ENCODE results near the gene SND1.
"Not testable (repeated sequence)": the region's sequence is repeated elsewhere in the genome, so short reads cannot be mapped to it uniquely, and the experiment has no call there.

Gene SND1

DNA sequence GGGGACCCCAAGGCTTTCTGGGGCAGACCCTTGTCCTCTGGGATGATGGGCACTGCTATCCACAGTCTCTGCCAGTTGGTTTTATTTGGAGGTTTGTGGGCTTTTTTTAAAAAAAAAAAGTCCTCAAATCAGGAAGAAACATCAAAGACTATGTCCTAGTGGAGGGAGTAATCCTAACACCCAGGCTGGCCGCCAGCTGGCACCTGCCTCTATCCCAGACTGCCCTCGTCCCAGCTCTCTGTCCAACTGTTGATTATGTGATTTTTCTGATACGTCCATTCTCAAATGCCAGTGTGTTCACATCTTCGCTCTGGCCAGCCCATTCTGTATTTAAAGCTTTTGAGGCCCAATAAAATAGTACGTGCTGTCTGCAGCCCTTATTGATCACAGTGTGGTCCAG lies 440.2 kb downstream of the SND1 start:
- no peak for DNase-seq

DNA sequence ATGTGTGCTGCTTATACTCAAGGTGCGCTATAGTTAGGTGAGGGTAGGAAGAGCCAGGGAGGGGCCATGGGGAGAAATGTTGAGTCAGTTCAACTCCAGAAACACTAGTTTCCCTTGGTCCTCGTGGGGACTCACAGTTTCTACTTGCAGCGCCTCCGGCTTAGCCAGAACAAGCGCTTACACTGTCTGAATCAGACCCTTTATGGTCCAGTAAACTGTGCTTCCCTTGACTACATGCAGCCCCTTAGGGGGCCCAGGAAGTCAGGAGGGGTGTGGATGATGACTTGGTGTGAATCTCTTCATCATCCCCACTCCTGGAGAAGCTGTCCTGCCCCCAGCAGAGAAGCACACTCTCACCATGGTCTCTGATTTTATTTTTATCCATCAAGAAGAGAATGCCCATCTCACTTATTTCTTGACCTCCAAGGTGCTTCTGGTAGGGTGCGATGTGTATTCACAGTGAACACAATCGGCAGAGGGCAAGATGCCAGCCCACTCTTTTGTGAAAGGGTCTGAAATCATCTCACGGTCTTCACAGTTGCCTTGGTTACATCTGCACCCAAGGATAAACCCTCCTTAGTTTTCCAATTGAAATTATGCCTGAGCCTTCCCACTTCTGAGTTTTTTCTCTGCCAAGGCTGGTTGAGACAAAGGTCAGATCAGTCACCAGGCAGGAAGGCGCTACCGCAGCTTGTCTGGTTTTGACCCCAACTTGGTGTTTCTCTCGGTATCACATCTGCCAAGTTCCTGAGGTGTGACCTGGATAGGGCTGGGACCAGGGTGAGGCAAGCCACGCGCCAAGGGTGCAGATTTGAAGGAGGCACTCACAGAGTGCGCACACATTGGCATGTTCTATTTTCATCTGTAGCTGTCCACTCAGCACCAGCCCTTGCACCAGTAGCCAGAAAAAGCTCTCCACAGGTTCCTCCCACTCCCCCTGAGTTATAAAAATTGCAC lies 441.9 kb downstream of the SND1 start:
- DNase-seq = no peak

DNA sequence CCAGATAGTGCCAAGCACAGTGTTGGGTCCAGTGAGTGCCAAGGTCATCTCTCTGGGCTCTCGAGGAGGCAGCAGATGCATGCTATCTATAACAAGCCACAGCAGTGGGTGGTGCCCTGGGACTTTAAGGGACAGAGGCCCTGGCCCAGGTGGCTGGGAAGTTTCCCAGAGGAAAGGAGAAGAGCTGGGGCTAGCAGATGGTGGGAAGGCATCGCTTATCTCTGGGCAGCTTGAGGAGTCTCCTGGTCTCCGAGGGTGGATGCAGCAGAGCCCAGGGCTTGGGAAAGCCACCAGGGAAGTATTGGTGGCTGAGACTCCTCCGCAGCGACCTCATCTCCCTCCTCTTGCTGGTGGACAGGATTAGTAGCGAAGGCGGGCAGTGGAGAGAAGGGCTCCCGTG lies 442.7 kb downstream of the SND1 start:
- no peak for DNase-seq

DNA sequence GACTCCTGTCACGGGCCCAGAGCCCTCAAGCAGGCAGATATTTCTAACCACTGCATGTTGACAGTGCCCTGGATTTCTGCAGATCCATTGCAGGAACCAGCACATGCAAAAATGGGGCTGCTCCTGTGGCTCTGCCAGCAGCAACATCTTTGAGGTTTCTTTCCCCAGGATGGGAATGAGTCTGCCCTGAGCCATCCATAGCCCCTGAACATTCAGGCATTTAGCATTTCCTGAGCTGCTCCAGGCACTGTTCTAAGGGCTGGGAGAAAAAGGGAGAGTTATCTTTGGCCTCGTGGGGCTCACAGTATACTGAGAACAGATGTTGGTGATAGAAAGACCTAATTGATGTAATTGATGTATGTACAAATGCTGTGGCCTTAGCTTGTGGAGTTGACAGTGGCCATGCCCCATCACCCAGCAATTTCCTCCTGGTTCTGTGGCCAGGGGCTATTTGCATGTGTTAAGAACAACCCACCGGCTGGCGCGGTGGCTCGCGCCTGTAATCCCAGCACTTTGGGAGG lies 445.3 kb downstream of the SND1 start:
- DNase-seq = no peak

DNA sequence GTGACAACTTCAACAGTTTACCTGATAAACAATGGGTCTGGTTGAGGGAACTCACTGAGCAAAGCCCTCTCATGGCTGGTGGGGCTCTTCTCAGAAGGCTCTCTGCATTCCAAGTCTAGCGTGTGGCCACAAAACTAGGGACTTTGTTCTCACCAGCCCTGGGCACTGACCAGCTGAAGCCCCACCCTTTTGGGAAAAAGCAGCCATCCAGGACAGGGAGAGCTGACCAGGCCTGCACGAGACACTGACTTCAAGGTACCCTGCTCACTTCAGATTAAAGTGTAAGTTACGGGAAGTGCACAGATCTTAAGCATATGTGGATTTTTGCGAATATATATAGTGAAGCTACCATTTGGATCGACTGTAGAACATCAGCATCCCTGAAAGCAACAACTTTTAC lies 446.6 kb downstream of the SND1 start:
- no peak for DNase-seq

DNA sequence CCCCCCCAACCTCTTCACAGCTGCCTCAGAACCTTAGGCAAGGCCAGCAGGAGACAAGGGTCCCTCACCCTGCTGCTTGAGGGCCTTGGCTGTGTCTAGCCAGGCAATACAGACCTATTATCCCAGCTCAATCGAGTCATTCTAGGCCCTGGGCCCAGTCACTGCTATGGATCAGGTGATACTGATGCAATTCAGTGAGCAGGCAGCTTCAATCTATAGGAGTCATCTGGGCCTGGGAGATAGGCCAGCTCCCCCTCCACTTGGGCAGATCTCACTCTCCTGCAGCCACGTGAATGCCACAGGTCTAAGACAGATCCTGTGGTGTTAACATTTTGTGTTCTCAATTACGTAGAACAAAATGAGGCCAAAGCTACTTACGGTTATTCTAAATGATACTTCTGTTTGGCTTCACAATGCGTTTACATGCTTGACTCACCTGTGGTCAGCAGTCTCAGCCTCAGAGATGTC lies 447.2 kb downstream of the SND1 start:
- DNase-seq = no peak

DNA sequence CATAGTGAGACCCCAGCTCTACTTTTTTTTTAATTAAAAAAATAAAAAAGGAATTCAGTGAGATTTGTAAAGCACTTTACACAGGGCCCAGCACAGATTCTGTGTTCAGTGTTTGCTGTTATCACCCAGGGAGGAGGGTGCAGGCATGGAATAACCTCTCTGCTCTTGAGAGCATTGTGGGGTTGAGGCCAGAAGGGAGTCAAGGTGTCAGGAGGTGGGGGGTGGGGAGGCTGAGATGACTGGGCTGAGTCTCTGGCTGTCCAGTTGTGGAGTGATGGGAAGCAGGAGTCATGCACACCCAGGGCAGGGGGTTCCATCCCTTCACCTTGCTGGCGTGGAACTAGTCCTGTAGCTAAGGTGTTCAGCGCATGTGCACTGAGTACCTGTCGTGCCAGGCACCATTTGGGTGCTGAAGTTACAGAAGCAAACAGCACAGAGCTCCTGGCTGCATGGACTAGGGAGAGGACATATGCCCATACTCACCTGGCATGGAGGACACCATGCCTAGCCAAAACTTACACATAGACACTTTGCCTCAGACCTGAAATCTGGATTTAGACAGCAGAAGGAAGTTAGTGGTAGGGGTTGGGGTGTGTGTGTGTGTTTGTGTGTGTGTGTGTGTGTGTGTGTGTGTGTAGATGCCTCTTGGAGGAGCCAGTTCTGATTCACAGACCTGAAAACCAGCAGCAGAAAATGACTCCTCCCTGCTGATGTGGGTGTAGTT lies 448.4 kb downstream of the SND1 start:
- no peak for DNase-seq

DNA sequence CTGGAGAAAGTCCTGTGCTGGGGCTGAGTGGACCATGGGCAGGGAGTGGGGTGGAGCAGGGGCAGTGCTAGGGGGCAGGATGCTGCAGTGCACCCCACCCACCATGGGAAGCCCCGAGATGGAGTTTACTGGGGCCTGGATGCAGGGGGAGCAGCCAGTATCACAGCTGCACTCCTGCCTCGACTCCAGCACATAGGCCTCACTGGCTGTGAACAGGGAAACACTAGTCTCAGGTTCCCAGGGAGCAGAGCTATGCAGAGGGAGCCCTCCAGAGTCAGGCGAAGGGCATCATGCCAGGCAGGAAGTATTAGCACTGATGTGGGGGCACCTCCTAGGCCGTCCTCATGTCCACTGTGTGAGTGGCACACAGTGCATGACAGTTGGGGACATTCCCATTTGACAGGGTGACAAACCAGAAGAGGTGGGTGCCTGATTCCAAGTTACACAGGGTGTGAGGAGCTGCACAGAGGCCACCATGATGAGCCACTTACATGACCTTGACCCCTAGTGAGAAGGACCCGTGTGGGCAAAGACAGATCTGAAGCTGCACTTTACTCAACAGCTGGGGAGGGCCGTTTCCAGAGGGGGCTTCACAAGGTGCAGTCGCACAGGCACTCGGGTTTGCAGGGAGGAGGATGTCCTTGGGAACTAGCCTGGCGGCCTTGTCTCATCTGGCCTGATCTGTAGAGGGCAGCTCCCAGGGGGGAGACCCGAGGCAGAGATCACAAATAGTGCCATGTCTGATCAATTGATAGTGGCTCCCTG lies 449.1 kb downstream of the SND1 start:
- no peak for DNase-seq

DNA sequence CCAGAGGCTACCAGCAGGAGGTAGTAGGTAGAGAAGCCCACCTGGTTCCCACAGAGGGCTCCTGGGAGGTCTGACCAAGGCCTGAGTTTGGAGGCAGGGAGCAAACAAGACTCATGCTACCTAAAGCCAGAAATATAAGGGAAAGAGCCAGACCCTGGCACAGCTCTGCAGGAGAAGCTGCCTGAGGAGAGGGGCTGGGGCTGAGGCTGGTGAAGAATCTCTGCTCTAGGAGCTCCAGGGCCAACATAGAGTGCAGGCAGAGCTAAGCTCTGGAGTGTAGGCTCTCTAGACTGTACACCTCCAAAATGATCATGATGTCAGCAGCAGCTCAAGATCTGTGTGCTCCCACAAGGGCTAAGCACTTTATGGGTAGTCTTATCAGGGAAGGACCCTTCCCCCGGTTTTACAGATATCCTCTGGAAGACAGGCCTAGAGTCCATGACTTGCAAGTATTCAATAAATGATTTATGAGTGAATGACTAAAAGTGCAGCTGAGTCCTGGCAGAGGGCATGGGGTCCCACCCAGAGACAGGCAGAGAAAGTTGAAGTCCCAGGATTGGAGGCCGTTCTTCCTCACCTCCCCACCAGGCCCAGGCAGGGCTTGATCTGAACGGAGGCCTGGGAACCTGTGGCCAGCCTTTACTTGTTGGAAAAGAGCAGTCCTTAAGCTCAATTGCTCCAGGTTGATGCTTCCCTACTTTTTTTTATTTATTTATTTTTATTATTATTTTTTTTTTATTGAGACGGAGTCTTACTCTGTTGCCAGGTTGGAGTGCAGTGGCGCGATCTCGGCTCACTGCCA lies 450.7 kb downstream of the SND1 start:
- DNase-seq = no peak

DNA sequence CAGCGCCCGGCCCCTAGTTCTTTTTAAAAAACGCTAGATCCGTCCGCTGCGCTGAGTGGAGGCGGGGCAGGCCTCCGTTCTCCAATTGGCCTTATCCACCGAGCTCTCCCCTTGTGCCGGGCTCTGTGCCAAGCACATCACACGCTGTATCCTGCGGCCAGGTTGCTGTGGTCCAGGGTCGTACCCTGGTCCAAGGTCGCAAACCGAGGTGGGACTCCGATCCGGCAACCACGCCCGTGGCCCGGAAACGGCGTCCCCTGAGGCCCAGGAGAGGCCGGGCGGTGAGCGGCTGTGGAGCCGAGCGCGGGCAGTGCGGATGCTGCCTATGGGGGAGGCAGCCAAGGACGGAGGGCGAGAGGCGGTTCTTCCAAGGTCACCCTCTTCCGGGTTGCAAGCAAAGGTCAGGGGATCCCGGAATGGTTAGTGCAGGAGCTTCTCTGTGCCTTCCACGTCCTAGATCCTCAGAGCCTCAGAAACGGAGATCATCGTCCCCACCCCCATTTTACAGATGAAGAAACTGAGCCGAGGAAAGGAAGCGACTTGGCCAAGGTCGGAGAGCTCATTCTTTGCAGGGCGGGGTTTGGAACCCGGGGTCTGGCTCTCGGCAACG lies 451.6 kb downstream of the SND1 start:
- DNase-seq = no peak

DNA sequence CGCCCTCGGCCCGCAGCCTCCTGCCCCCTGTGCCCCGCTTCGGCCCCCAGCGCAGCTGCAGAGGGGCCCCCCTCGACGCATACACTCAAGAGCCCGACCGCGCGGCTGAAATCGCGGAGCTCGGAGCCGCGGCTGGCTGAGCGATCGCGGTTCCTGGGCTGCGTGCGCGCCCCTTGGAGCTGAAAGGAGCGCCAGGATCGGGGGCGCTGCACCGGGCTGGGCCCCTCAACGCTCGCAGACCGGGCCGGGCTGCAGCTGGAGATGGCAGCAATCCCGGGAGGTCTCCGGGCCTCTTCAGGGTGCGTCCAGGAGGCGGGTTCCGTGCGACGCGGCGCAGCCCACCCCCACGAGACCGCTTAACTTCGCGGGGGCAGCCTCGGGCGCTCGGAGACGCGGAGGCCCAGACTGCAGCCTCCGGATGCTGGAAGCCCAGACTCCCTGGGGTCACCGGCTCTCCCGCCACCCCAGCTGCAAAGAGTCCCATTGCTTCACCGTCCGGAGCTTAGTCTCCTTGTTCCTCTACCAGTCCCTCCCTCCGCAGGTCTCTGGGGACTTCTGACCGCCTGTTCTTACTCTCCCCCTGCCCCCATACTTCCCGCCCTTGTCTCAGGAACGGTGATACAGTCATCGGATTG lies 452.2 kb downstream of the SND1 start:
- no peak for DNase-seq

DNA sequence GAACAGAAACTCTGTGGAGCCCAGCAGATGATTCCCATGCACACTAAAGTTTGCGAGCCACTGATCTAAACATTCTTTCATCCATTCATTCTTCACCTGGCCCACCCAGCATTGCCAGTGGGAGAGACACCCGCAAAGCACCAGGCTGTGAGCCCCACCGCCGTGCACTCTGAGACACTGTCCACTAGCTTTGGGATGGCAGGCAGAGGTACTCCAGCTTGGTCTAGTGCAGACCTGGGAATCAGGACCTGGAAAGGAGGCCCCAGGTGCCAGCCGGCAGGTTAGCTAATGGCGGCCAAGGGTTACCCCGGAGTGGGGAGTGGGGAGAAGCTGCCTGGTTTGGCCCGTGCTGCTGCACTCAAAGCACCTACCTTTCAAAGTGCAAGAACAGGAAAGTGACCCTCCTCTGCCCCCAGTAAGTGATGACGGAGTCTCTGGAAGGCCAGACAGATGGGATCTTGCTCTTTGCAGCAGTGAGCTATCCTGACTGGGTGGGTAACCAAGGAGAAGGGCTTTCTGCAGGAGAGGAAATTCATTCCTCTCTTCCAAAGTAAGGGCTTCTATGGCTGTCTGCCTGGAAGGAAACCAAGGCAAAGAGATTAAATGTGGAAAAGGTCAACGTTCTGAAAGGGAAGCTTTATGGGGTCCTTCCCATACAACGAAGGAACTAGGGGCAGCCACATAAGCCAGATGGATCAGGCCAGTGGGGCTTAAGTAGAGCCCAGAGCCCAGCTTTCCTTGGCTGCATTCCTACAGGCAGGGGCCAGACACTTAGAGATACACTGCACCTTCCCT lies 453.4 kb downstream of the SND1 start:
- DNase-seq = no peak

DNA sequence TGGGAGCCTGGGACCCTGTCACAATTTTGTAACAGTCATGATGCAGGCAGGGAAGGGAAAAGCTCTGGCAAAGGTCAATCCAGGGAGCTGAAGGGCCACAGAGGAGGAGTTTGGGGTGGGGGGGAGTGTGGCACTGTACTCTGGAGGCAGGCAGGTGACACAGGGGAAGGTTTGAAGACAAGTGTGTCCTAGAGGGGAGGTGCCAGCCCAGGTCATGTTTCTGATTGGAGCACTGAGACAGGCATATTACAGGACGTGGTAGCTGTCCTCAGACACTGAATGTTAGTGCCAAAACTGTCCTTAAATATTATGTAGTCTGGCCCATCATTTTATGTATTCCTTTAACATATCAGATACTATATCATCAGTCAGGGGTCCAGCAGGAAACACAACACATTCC lies 454.8 kb downstream of the SND1 start:
- DNase-seq = no peak

DNA sequence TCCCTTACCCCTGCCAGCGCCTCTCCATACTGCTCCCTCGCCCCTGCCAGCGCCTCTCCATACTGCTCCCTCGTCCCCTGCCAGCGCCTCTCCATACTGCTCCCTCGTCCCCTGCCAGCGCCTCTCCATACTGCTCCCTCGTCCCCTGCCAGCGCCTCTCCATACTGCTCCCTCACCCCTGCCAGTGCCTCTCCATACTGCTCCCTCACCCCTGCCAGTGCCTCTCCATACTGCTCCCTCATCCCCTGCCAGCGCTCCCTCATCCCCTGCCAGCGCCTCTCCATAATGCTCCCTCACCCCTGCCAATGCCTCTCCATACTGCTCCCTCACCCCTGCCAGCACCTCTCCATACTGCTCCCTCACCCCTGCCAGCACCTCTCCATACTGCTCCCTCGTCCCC lies 455.5 kb downstream of the SND1 start:
- not testable (repeated sequence) for DNase-seq

DNA sequence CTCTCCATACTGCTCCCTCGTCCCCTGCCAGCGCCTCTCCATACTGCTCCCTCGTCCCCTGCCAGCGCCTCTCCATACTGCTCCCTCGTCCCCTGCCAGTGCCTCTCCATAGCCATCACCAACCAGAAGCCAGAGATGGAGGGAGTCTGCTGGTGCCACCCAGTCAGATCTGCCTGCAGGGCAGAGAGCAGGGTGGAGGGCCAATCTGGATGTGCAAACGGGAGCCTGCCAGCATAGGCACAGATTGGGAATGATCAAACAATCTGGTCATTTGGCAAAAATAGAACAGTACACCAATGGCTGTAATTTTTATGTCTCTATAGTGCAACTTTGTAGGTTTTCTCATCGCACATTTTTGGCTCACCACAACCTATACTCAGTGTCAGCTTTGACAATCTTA lies 456.1 kb downstream of the SND1 start:
- no peak for DNase-seq

DNA sequence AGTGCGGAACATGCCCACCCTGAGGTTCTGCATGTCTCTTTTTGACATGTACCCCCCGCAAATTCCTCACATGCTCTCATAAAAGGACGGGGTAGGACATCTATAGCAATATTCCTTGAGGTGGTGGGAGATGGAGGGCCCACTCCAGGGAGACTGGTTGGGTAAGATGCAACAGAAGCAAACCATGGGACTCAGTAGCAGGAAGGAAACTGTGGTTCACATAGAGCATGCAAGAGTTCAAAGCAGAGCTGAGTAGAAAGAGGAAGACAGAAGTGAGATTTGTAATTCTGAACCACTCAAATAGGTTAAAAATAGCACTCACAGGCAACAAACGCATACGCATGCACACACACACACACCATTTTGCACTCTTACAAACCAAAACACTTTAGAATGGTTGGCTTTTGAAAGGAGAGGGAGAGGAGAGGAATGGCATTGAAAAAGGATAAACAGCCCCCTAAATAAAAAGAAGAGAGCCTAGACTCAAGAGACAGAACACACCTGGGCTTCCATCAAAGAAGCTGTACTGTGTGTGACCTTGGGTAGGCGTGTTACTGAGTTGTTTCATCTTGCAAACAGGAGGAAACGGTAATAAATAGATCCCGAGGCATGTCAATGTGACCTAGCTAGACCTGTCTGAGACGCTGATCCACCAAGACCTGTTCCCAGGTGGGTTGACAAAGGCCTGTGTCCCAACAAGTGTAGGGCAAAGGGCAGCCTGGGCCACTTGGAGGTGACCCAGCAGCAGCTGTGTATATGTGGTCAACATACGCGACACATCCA lies 456.8 kb downstream of the SND1 start:
- DNase-seq = no peak

DNA sequence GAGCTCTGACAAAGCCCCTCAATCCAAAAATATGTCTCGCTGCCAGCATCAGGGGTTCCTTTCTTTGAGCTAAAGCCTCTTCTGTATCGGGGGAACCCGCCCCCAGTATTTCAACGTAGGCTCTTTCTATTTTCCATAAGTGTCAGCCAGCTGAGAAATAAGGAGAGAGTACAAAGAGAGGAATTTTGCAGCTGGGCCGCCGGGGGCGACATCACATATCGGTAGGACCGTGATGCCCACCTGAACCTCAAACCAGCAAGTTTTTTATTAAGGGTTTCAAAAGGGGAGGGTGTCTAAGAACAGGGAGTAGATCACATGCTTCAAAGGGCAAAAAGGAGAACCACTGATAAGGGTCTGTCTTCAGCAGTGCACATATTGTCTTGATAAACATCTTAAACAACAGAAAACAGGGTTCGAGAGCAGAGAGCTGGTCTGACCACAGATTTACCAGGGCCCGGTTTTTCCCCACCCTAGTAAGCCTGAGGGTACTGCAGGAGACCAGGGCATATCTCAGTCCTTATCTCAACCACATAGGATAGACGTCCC lies 457.5 kb downstream of the SND1 start:
- DNase-seq = not testable (repeated sequence)

DNA sequence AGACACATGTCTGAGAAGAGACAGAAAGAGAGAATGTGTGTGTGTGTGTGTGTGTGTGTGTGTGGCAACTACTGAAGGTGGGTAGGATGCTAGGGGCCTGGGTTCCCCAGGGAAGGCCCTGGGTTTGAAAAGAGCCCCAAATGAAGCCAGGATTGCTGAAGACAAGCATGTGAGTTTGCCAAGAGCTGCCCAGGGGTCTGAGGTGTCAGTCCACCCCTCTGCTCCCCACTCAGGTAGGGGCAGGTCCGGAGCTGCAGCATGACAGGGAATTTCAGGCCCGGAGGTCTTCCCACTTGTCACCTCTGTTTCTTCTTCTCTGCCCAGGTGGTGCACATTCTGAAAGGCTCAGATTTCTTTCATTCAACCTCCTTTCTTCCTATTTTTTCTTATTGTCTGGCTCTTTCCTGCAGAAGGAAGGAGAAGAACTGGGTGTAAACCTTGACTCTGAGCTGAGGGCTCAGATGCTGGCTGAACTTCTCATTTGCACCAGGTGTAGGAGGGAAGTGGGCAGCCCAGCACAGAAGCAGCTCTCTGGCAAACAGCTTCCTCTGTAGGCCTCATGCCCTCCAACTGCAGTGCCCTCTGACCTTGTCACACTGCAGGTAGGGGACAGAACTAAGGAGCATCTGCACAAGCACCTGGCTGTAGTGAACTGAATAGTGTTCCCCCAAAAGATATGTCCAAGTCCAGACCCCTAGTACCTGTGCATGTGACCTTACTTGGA lies 458.8 kb downstream of the SND1 start:
- DNase-seq = no peak
